Measurements from ENCODE around the gene SH3D19.

SH3D19 gene

DNA sequence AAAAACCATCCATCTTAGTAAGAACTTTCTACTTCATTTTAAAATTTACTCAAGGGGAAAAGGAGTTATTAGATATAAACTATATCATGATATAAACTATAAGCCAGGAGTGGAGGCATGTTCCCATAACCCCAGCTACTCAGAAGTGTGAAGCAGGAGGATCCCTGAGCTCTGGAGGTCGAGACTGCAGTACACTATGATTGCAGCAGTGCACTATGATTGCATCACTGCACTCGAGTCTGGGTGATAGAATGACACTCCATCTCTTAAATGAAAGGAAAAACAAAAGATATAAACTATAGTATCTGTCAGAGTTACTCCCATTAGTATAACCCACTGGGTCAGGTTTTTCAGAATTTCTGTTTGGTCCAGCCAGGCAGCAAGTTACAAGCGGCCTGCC, 178.4 kb downstream of the SH3D19 start:
- no peaks in the 10 kb centered on the region for H3K9me3 ChIP-seq (ENCODE audit: insufficient read depth, low read depth, low read length)
- H3K27me3 ChIP-seq (ENCODE audit: insufficient read depth, low read length, poor library complexity, severe bottlenecking): no peaks in the 10 kb centered on the region
- H3F3A ChIP-seq (ENCODE audit: low read depth): no peaks in the 10 kb centered on the region
- H2AFZ ChIP-seq (ENCODE audit: low read length): no peak overlapping the region
- no peak overlapping the region for H3K4me2 ChIP-seq (ENCODE audit: low read depth, low read length, poor library complexity, severe bottlenecking)
- H3K79me2 ChIP-seq (ENCODE audit: insufficient read depth, low read length): no peaks in the 10 kb centered on the region
- H3K4me3 ChIP-seq (ENCODE audit: low read length, poor library complexity, severe bottlenecking): no peak overlapping the region
- no peaks in the 10 kb centered on the region for H4K20me1 ChIP-seq (ENCODE audit: insufficient read depth, low read length, poor library complexity, severe bottlenecking)
- no peak for TF ChIP-seq EZH2phosphoT487 (IDR thresholded peaks at IDR 0.05; ENCODE audit: borderline replicate concordance)
- H3K9ac ChIP-seq (ENCODE audit: low read depth, low read length, poor library complexity, severe bottlenecking): no peak overlapping the region
- H3K9me2 ChIP-seq (replicated peaks; ENCODE audit: low read depth, low read length): no peaks in the 10 kb centered on the region
- no peaks in the 10 kb centered on the region for H3K4me1 ChIP-seq (ENCODE audit: insufficient read depth, low read length, poor library complexity, severe bottlenecking)
- H3K36me3 ChIP-seq (ENCODE audit: insufficient read depth, low read length): no peaks in the 10 kb centered on the region

DNA sequence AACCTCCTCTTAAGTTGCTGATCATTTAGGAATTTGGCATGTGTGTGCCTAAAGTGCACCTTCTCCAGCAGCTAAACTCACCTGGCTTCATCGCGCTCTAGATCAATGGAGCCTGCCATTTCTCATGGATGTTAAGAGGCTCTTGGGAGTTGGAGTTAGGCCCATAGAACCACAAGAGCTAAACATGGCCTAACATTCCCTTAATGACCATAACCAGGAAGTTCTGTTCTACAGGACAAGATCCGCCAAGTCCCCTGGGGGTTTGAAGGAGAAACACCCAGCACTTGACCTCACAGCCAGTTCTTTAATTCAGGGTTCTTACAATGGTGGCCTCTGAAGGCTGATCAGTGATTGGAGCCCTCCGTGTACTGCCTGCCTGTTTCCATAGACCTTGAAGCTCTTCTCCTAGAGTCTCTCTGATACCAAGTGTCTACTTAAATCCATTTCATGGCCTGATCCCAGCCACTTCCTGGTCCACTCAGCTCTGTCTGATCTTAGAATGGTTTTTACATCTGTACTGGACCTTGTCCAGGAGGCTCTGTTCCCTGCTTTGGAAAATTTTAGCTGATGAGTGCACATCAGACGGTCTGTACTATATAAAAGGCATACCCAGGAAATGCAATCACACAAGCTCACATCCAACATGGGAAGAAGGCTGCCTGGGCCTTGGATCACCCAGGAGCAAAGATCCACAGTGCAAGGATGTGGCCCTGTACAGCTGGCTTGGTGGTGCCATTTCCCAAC, 180.9 kb downstream of the SH3D19 start:
- H4K20me1 ChIP-seq (ENCODE audit: insufficient read depth, low read length, poor library complexity, severe bottlenecking): no peaks in the 10 kb centered on the region
- no peak overlapping the region for H3K4me3 ChIP-seq (ENCODE audit: low read length, poor library complexity, severe bottlenecking)
- no peaks in the 10 kb centered on the region for H3K4me1 ChIP-seq (ENCODE audit: insufficient read depth, low read length, poor library complexity, severe bottlenecking)
- no peaks in the 10 kb centered on the region for H3K9me3 ChIP-seq (ENCODE audit: insufficient read depth, low read depth, low read length)
- no peaks in the 10 kb centered on the region for H3K36me3 ChIP-seq (ENCODE audit: insufficient read depth, low read length)
- no peaks in the 10 kb centered on the region for H3K27me3 ChIP-seq (ENCODE audit: insufficient read depth, low read length, poor library complexity, severe bottlenecking)
- TF ChIP-seq, protein P1, sequence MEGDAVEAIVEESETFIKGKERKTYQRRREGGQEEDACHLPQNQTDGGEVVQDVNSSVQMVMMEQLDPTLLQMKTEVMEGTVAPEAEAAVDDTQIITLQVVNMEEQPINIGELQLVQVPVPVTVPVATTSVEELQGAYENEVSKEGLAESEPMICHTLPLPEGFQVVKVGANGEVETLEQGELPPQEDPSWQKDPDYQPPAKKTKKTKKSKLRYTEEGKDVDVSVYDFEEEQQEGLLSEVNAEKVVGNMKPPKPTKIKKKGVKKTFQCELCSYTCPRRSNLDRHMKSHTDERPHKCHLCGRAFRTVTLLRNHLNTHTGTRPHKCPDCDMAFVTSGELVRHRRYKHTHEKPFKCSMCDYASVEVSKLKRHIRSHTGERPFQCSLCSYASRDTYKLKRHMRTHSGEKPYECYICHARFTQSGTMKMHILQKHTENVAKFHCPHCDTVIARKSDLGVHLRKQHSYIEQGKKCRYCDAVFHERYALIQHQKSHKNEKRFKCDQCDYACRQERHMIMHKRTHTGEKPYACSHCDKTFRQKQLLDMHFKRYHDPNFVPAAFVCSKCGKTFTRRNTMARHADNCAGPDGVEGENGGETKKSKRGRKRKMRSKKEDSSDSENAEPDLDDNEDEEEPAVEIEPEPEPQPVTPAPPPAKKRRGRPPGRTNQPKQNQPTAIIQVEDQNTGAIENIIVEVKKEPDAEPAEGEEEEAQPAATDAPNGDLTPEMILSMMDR (conservative IDR thresholded peaks at IDR 0.05; ENCODE audit: low read length): no peak
- TF ChIP-seq EZH2phosphoT487 (IDR thresholded peaks at IDR 0.05; ENCODE audit: borderline replicate concordance): no peak
- H3K79me2 ChIP-seq (ENCODE audit: insufficient read depth, low read length): no peaks in the 10 kb centered on the region
- no peaks in the 10 kb centered on the region for H3K9me2 ChIP-seq (replicated peaks; ENCODE audit: low read depth, low read length)
- H3K4me2 ChIP-seq (ENCODE audit: low read depth, low read length, poor library complexity, severe bottlenecking): no peak overlapping the region
- no peak overlapping the region for H2AFZ ChIP-seq (ENCODE audit: low read length)
- H3F3A ChIP-seq (ENCODE audit: low read depth): no peaks in the 10 kb centered on the region
- no peak overlapping the region for H3K9ac ChIP-seq (ENCODE audit: low read depth, low read length, poor library complexity, severe bottlenecking)

DNA sequence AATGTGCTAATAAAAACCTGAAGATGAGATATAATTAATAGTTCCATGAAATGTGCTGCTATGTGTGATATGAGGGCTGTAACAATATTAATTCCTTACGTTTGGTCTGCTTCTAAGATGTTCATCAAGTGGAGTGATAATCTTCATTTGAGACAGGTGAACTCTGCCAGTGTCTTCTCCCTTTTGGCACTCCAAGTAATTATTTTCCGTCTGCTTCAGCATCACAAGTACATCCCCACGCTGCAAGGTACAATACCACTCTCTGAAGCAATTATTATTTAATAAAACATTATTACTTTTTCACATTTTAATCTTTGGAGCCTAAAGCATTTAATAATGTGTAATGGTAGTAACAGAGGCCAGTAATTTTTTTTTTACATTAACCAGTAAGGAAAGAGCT, 181.6 kb downstream of the SH3D19 start:
- H3F3A ChIP-seq (ENCODE audit: low read depth): no peaks in the 10 kb centered on the region
- no peaks in the 10 kb centered on the region for H3K4me1 ChIP-seq (ENCODE audit: insufficient read depth, low read length, poor library complexity, severe bottlenecking)
- H3K36me3 ChIP-seq (ENCODE audit: insufficient read depth, low read length): no peaks in the 10 kb centered on the region
- H3K9me3 ChIP-seq (ENCODE audit: insufficient read depth, low read depth, low read length): no peaks in the 10 kb centered on the region
- no peak overlapping the region for H3K4me2 ChIP-seq (ENCODE audit: low read depth, low read length, poor library complexity, severe bottlenecking)
- H3K9ac ChIP-seq (ENCODE audit: low read depth, low read length, poor library complexity, severe bottlenecking): no peak overlapping the region
- no peaks in the 10 kb centered on the region for H4K20me1 ChIP-seq (ENCODE audit: insufficient read depth, low read length, poor library complexity, severe bottlenecking)
- H2AFZ ChIP-seq (ENCODE audit: low read length): no peak overlapping the region
- no peak overlapping the region for H3K4me3 ChIP-seq (ENCODE audit: low read length, poor library complexity, severe bottlenecking)
- no peaks in the 10 kb centered on the region for H3K27me3 ChIP-seq (ENCODE audit: insufficient read depth, low read length, poor library complexity, severe bottlenecking)
- TF ChIP-seq, protein P1 (conservative IDR thresholded peaks at IDR 0.05; ENCODE audit: low read length): no peak
- no peak for TF ChIP-seq EZH2phosphoT487 (IDR thresholded peaks at IDR 0.05; ENCODE audit: borderline replicate concordance)
- H3K79me2 ChIP-seq (ENCODE audit: insufficient read depth, low read length): no peaks in the 10 kb centered on the region
- no peaks in the 10 kb centered on the region for H3K9me2 ChIP-seq (replicated peaks; ENCODE audit: low read depth, low read length)

DNA sequence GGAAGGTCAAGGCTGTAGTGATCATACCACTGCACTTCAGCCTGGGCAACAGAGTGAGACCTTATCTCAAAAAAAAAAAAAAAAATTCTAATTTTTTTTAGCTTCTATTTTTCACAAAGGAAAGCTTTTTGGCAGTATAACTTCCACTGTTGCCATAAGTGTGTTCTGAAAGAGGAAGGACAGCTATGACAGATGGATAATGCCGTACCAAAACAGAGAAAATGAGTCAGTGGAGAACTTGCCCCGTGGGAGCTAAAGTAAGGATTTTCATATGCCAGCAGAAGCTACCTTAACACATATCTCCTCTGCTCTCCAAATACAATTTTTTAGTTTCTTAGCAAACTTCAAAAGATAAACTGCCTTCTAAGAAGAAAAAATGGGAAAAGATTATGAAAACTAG, 182.2 kb downstream of the SH3D19 start:
- H3K4me2 ChIP-seq (ENCODE audit: low read depth, low read length, poor library complexity, severe bottlenecking): no peak overlapping the region

More for the DNA sequence above, 182.2 kb downstream of the SH3D19 start:
- no peak for TF ChIP-seq EZH2phosphoT487 (IDR thresholded peaks at IDR 0.05; ENCODE audit: borderline replicate concordance)
- TF ChIP-seq, protein P1 (conservative IDR thresholded peaks at IDR 0.05; ENCODE audit: low read length): no peak
- Histone ChIP-seq H2AFZ (ENCODE audit: low read length) (no peak overlapping the region), H3K9ac (ENCODE audit: low read depth, low read length, poor library complexity, severe bottlenecking) (no peak overlapping the region), H3F3A (ENCODE audit: low read depth) (no peaks in the 10 kb centered on the region), H3K9me2 (replicated peaks; ENCODE audit: low read depth, low read length) (no peaks in the 10 kb centered on the region), H3K79me2 (ENCODE audit: insufficient read depth, low read length) (no peaks in the 10 kb centered on the region), H3K27me3 (ENCODE audit: insufficient read depth, low read length, poor library complexity, severe bottlenecking) (no peaks in the 10 kb centered on the region), H3K4me3 (ENCODE audit: low read length, poor library complexity, severe bottlenecking) (no peak overlapping the region), H4K20me1 (ENCODE audit: insufficient read depth, low read length, poor library complexity, severe bottlenecking) (no peaks in the 10 kb centered on the region), H3K4me1 (ENCODE audit: insufficient read depth, low read length, poor library complexity, severe bottlenecking) (no peaks in the 10 kb centered on the region), H3K9me3 (ENCODE audit: insufficient read depth, low read depth, low read length) (no peaks in the 10 kb centered on the region), H3K36me3 (ENCODE audit: insufficient read depth, low read length) (no peaks in the 10 kb centered on the region)

Measured in Loucy (cell line).